Astrocyte (in vitro differentiated cells and primary cell): ENCODE results near the gene ABHD17C. TPM values are rescaled to one million over a fixed set of nuclear protein-coding genes. Genes with fewer than 3 reads are reported as not detected.

Experiments
- DNase-seq: peaks from one replicate; pipeline ENCODE4 v3.0.0-alpha.2; 2010; ENCODE audit warnings: low read depth
- FAIRE-seq: peaks from 2 replicates; lab custom pipeline; 2011; peaks lifted over from hg19 to GRCh38; lab: Jason Lieb, UNC
- H2AFZ ChIP-seq: 2 replicates; pipeline ENCODE4 v1.6.0; 2012; ENCODE audit warnings: low read depth, low read length, inconsistent platforms
- H3K27ac ChIP-seq: 2 replicates; pipeline ENCODE4 v1.5.1; 2011; ENCODE audit warnings: low read depth, low read length, inconsistent platforms
- H3K27me3 ChIP-seq: 2 replicates; pipeline ENCODE4 v1.6.0; 2011; ENCODE audit warnings: low read length, inconsistent platforms; ENCODE audit not compliant: insufficient read depth
- H3K36me3 ChIP-seq: 2 replicates; pipeline ENCODE4 v1.5.1; 2011; ENCODE audit warnings: low read length, inconsistent platforms; ENCODE audit not compliant: insufficient read depth
- H3K4me1 ChIP-seq: 2 replicates; pipeline ENCODE4 v1.5.1; 2011; ENCODE audit warnings: low read length, inconsistent platforms; ENCODE audit not compliant: insufficient read depth
- H3K4me2 ChIP-seq: 2 replicates; pipeline ENCODE4 v1.6.0; 2012; ENCODE audit warnings: low read length, inconsistent platforms
- H3K4me3 ChIP-seq: 2 replicates; pipeline ENCODE4 v1.5.1; 2011; ENCODE audit warnings: low read depth, mild to moderate bottlenecking, low read length, inconsistent platforms; ENCODE audit not compliant: insufficient read depth
- H3K79me2 ChIP-seq: 2 replicates; pipeline ENCODE4 v1.6.0; 2012; ENCODE audit warnings: mild to moderate bottlenecking, low read length, inconsistent platforms; ENCODE audit not compliant: insufficient read depth
- H3K9ac ChIP-seq: 2 replicates; pipeline ENCODE4 v1.6.0; 2012; ENCODE audit warnings: mild to moderate bottlenecking, low read length, inconsistent platforms
- H3K9me3 ChIP-seq: 2 replicates; pipeline ENCODE4 v1.5.1; 2012; ENCODE audit warnings: low read depth, mild to moderate bottlenecking, low read length, inconsistent platforms; ENCODE audit not compliant: insufficient read depth
- H4K20me1 ChIP-seq: 2 replicates; pipeline ENCODE4 v1.6.0; 2012; ENCODE audit warnings: low read length, inconsistent platforms; ENCODE audit not compliant: insufficient read depth
- H3K27ac Mint-ChIP-seq: one replicate; pipeline ENCODE4 v1.8.0; 2021; ENCODE audit warnings: mild to moderate bottlenecking, mixed read lengths; ENCODE audit not compliant: unreplicated experiment
- H3K27me3 Mint-ChIP-seq: one replicate; pipeline ENCODE4 v1.8.0; 2021; ENCODE audit warnings: low read depth, mixed read lengths; ENCODE audit not compliant: unreplicated experiment
- H3K36me3 Mint-ChIP-seq: one replicate; pipeline ENCODE4 v1.8.0; 2021; ENCODE audit warnings: low read depth, mixed read lengths; ENCODE audit not compliant: unreplicated experiment
- H3K4me1 Mint-ChIP-seq: one replicate; pipeline ENCODE4 v1.8.0; 2021; ENCODE audit warnings: low read depth, mixed read lengths; ENCODE audit not compliant: unreplicated experiment
- H3K4me3 Mint-ChIP-seq: one replicate; pipeline ENCODE4 v1.8.0; 2021; ENCODE audit warnings: mild to moderate bottlenecking, moderate library complexity, mixed read lengths; ENCODE audit not compliant: unreplicated experiment
- H3K9me3 Mint-ChIP-seq: one replicate; pipeline ENCODE4 v1.8.0; 2021; ENCODE audit warnings: mild to moderate bottlenecking, mixed read lengths; ENCODE audit not compliant: unreplicated experiment
- EZH2 ChIP-seq: IDR thresholded peaks from 2 replicates; pipeline ENCODE4 v1.6.1; 2012; ENCODE audit warnings: mild to moderate bottlenecking, low read length, inconsistent platforms; ENCODE audit not compliant: insufficient read depth
- total RNA-seq: library from RNA; stranded (reverse); gene quantifications from 2 replicates; pipeline ENCODE4 v1.2.1, GENCODE V29; 2021
- TF ChIP-seq, protein P1 (sequence below): IDR thresholded peaks from 2 replicates; pipeline ENCODE4 v1.5.1; 2011; ENCODE audit warnings: low read depth, mild to moderate bottlenecking, inconsistent platforms, low read length, moderate library complexity; ENCODE audit not compliant: insufficient read depth

The ABHD17C gene
- total RNA-seq, 1 donor from 2014 or later: 10.2 TPM

DNA sequence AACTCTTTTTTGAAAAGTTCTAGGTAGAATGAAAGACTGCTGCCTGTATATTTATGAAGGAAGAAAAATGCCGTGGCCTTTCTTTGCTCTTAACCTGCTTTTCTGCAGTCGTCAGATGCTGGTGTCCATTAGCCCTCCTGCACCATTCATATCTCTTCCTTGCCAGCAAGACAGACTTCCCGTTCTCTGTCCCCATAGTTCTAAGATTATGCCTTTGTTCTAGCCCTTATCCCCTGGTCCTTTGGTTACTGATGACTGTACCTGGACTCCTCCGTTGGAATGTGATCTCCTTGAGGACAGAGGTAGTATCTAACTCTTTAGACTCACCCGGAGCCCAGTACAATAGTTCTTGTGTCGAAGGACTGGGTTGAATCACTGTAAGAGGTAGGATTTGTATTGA lies 16.8 kb downstream of the ABHD17C start:
- H3K4me1 ChIP-seq: no peaks in the 10 kb centered on the region
- H3K27me3 Mint-ChIP-seq: no peaks in the 10 kb centered on the region
- H3K4me3 Mint-ChIP-seq: no peak overlapping the region

DNA sequence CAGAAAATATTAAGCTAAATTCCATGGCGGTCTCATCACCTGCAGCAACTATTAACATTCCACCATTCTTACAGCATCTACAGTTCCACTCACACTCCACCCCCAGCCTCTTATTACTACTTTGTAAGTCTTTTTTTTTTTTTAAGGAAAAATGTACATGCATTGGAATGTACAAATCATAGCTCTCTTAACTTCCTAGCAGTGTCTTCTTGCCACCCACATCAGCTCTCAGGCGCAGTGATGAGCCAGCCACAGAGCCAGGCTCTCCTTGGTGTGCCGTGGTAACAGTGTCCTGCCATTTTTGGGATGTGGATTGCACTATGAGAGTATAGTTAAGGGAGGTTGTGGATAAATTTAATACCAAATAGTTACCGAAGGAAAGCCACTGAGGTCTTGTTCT lies 17.8 kb downstream of the ABHD17C start:
- Histone ChIP-seq H3K27me3 (no peaks in the 10 kb centered on the region), H3K9me3 (no peaks in the 10 kb centered on the region), H3K27ac (no peak overlapping the region), H4K20me1 (peaks cover 67% of the 10 kb centered on the region), H3K4me1 (no peaks in the 10 kb centered on the region), H3K9ac (no peak overlapping the region), H3K4me2 (no peak overlapping the region), H2AFZ (no peak overlapping the region), H3K79me2 (peaks cover 34% of the 10 kb centered on the region), H3K4me3 (no peak overlapping the region), H3K36me3 (no peaks in the 10 kb centered on the region)
- no peak overlapping the region for H3K27ac Mint-ChIP-seq
- no peak for FAIRE-seq
- H3K27me3 Mint-ChIP-seq: no peaks in the 10 kb centered on the region
- H3K36me3 Mint-ChIP-seq: no peaks in the 10 kb centered on the region
- no peak overlapping the region for H3K4me3 Mint-ChIP-seq
- peaks cover 3% of the 10 kb centered on the region for H3K9me3 Mint-ChIP-seq
- TF ChIP-seq, protein P1, sequence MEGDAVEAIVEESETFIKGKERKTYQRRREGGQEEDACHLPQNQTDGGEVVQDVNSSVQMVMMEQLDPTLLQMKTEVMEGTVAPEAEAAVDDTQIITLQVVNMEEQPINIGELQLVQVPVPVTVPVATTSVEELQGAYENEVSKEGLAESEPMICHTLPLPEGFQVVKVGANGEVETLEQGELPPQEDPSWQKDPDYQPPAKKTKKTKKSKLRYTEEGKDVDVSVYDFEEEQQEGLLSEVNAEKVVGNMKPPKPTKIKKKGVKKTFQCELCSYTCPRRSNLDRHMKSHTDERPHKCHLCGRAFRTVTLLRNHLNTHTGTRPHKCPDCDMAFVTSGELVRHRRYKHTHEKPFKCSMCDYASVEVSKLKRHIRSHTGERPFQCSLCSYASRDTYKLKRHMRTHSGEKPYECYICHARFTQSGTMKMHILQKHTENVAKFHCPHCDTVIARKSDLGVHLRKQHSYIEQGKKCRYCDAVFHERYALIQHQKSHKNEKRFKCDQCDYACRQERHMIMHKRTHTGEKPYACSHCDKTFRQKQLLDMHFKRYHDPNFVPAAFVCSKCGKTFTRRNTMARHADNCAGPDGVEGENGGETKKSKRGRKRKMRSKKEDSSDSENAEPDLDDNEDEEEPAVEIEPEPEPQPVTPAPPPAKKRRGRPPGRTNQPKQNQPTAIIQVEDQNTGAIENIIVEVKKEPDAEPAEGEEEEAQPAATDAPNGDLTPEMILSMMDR: no peak
- no peak for TF ChIP-seq EZH2
- no peak for DNase-seq
- H3K4me1 Mint-ChIP-seq: peaks cover 10% of the 10 kb centered on the region

More for the DNA sequence above, 16.8 kb downstream of the ABHD17C start:
- H3K4me1 Mint-ChIP-seq: peaks cover 12% of the 10 kb centered on the region
- no peak overlapping the region for H3K4me3 ChIP-seq
- TF ChIP-seq, protein P1: no peak
- no peak for TF ChIP-seq EZH2
- FAIRE-seq: no peak
- H3K4me2 ChIP-seq: no peak overlapping the region
- peaks cover 76% of the 10 kb centered on the region for H4K20me1 ChIP-seq
- no peaks in the 10 kb centered on the region for H3K36me3 ChIP-seq
- H3K36me3 Mint-ChIP-seq: no peaks in the 10 kb centered on the region
- H3K27me3 ChIP-seq: no peaks in the 10 kb centered on the region
- H2AFZ ChIP-seq: no peak overlapping the region
- no peak overlapping the region for H3K27ac ChIP-seq
- H3K9ac ChIP-seq: no peak overlapping the region
- peaks cover 39% of the 10 kb centered on the region for H3K79me2 ChIP-seq
- DNase-seq: no peak
- no peak overlapping the region for H3K27ac Mint-ChIP-seq
- peaks cover 3% of the 10 kb centered on the region for H3K9me3 Mint-ChIP-seq
- no peaks in the 10 kb centered on the region for H3K9me3 ChIP-seq

DNA sequence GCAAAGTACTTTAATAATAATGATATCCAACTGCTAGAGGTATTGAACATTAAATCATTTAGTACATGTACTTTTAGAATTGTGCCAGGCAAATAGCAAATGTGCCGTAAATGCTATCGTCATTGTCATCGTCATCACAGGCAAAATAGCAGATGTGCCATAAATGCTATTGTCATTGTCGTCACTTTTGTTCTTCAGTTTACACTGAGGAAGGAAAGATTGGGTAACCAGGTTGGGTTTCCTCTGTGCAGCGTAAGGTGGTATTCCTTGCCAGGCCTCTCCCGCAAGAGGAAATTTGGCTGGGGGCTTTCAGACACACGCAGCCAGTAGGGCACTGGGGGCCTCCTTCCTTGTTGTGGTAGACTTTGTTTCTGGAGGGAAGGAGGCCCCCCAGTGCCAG lies 26.4 kb downstream of the ABHD17C start:
- H3K27ac ChIP-seq: no peak overlapping the region
- H3K27me3 Mint-ChIP-seq: no peaks in the 10 kb centered on the region
- TF ChIP-seq EZH2: no peak
- TF ChIP-seq, protein P1: no peak
- H3K9ac ChIP-seq: no peak overlapping the region
- no peak for FAIRE-seq
- H2AFZ ChIP-seq: no peak overlapping the region
- H3K27me3 ChIP-seq: no peaks in the 10 kb centered on the region
- H3K9me3 Mint-ChIP-seq: no peaks in the 10 kb centered on the region
- H3K36me3 Mint-ChIP-seq: peaks cover 5% of the 10 kb centered on the region
- peaks cover 35% of the 10 kb centered on the region for H3K79me2 ChIP-seq
- peaks cover 4% of the 10 kb centered on the region for H3K36me3 ChIP-seq
- no peaks in the 10 kb centered on the region for H3K4me1 Mint-ChIP-seq
- H4K20me1 ChIP-seq: peaks cover 43% of the 10 kb centered on the region
- no peak for DNase-seq
- H3K4me3 ChIP-seq: no peak overlapping the region
- no peak overlapping the region for H3K4me3 Mint-ChIP-seq
- H3K27ac Mint-ChIP-seq: no peak overlapping the region
- no peaks in the 10 kb centered on the region for H3K4me1 ChIP-seq
- no peaks in the 10 kb centered on the region for H3K9me3 ChIP-seq
- no peak overlapping the region for H3K4me2 ChIP-seq
